Esophagus squamous epithelium (tissue), 4 donors: Measurements from ENCODE around the gene P2RY14.

Source experiments
- POLR2A ChIP-seq, 4 donors: fragments of 450-650 bp; IDR thresholded peaks; one replicate each; pipeline ENCODE4 v1.6.1; 2017; ENCODE audit warnings: antibody characterized with exemption in 4 of 4, mild to moderate bottlenecking in 4 of 4, moderate library complexity in 3 of 4
- TF ChIP-seq, protein P1 (sequence below), 6 experiments: fragments of 450-650 bp in 4 of 6; fragments of 200-600 bp in 2 of 6; sonication (generic) in 2 of 6; IDR thresholded peaks; one replicate each; pipeline ENCODE4 v1.5.1; 2016 to 2019; ENCODE audit warnings: antibody characterized with exemption in 6 of 6, mild to moderate bottlenecking in 4 of 6, moderate library complexity in 4 of 6

DNA sequence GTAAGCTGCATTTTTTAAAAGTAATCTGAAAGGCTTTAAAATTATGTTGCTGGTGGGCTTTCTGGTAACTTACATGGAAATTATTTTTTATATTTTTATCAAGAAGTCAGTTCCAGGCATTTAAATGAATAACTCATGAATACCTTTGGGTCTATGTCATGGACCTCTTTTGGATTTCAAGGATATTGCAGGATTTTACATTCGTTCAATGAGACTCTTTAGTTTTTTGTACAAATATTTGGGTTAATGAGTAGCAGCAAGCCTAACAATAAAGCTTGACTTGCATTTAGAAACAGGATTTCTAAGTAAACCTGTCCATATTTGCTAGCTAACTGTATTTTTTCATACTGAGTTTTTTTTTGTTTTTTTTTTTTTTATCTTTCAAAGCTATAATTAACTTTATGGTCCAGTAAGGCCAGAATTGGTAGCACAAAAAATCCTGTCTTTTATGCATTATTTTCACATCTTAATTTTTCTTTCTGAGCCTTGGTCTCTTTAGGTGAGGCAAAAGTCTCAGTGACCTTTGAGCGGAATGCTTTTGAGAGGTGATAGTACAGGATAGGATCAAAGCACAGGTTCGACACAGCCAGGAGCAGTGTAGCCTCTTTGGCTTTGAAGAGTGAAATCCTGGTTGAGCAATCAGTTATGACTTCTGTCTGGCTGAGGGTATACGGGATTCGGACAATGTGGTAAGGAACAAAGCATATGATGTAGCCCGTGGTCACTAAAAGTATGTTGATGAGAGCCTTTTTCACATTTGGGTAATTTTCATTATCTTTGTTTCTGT, 80.2 kb downstream of the P2RY14 start:
- TF ChIP-seq, protein P1, sequence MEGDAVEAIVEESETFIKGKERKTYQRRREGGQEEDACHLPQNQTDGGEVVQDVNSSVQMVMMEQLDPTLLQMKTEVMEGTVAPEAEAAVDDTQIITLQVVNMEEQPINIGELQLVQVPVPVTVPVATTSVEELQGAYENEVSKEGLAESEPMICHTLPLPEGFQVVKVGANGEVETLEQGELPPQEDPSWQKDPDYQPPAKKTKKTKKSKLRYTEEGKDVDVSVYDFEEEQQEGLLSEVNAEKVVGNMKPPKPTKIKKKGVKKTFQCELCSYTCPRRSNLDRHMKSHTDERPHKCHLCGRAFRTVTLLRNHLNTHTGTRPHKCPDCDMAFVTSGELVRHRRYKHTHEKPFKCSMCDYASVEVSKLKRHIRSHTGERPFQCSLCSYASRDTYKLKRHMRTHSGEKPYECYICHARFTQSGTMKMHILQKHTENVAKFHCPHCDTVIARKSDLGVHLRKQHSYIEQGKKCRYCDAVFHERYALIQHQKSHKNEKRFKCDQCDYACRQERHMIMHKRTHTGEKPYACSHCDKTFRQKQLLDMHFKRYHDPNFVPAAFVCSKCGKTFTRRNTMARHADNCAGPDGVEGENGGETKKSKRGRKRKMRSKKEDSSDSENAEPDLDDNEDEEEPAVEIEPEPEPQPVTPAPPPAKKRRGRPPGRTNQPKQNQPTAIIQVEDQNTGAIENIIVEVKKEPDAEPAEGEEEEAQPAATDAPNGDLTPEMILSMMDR (IDR thresholded peaks at IDR 0.05): no peak
- no peak for TF ChIP-seq POLR2A (IDR thresholded peaks at IDR 0.05)
